ENCODE results near the gene TNS2.

TNS2 gene

DNA sequence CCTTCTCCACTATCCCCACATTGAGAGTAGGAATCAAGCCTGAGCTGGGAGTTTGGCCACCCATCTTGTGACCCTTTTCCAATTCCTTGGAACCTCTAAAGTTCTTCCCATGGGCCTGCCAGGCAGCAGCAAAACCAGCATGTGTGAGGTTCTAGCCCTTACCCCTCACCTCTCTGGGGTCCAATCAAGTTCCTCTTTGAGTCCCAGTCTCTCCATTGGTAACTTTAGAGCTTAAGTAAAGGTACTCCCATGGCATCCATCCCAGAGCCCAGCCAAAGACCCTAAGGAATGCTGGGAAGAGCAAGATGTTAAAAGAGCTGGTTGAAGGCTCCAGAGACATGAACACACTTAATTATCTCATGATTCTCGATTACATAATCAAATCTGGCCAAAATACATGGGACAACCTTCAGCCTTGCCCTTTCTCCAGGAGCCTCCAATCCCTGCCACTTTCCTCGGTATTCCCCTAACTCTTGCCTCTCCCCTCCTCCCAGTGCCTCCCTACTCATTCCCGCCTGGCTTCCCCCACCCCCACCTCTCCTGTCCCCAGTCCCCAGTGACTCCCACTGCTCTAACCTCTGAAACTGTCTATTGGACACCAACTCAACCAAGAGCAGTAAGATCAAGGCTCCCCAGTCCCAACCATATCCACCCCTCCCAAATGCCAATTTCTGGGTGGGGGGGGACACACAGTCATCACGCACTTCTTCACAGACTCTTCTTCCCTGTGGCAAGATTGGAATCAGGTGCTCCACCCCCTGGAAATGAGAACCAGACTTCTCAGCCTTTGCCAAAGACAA lies 4.8 kb upstream of the TNS2 start:
- DNase-seq (ENCODE audit: low read depth), result no peak

GRCh38 chr12:53045696-53046045 lies 4.2 kb upstream of the TNS2 start:
- no peak for DNase-seq (ENCODE audit: low read depth)

DNA sequence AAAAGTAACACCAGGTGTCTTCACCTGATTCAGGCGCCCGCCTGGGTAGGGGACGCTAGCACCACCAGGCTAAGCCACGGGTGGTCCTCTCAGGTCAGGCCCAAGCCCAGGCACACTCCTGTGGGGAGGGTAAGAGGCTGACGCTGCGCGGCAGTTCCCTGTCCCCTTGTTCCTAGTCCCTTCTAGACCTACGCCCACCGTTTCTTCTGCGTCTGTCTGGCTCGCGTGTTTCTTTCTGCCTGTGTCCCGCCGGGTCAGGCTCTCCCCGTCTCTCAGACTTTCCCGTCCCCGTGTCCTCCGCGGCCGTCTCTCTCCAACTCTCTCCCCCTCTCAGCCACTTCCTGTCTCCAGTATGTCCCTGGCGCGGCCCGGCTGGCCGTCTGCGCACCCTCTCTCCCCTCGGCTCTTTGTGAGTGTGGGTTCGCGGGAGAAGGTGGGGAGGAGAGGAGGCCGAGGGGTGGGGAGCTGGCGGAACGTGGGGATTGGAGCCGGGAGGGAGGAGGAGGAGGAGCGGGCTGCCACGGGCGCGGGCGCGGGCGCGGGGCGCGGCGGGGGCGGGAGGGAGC lies 3.1 kb upstream of the TNS2 start:
- DNase-seq (ENCODE audit: low read depth), result no peak

GRCh38 chr12:53047221-53048032 lies 2.4 kb upstream of the TNS2 start:
- DNase-seq (ENCODE audit: low read depth), result no peak

- DNase-seq (ENCODE audit: low read depth), result no peak
These were observed 1.7 kb upstream of the TNS2 start for GRCh38 chr12:53048033-53048779.

DNA sequence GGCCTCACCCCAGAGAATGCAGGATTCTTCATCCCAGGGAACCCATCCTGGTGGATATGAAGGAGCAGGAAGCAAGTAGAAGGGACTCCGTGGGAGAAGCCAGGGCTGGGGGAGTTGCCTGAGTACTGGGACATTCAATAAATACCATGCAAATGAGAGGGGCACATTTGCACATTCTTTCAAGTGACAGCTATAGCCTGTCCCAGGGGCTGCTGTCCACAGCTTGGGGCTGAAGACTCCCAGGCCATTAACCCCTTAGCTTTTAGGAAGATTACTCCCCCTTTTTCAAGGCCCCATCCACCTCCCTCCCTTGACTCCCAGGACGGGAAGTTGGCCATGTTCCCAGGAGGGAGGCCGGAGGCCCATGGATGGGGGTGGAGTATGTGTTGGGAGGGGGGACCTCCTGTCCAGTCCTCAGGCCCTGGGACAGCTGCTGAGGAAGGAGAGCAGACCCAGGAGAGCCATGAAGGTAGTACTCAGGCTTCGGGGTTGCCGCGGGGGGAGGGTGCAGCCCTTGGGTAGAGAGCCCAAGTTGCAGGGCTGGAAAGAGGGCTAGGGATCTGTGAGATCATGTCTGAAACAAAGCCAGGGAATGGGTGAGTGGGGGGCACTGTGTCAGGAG lies 974 bp upstream of the TNS2 start:
- no peak for DNase-seq (ENCODE audit: low read depth)

- DNase-seq (ENCODE audit: low read depth), result no peak
These were observed 677 bp downstream of the TNS2 start for GRCh38 chr12:53050426-53051057.

- DNase-seq (ENCODE audit: low read depth), result no peak
These were observed 1.4 kb downstream of the TNS2 start for GRCh38 chr12:53051058-53051880.

DNA sequence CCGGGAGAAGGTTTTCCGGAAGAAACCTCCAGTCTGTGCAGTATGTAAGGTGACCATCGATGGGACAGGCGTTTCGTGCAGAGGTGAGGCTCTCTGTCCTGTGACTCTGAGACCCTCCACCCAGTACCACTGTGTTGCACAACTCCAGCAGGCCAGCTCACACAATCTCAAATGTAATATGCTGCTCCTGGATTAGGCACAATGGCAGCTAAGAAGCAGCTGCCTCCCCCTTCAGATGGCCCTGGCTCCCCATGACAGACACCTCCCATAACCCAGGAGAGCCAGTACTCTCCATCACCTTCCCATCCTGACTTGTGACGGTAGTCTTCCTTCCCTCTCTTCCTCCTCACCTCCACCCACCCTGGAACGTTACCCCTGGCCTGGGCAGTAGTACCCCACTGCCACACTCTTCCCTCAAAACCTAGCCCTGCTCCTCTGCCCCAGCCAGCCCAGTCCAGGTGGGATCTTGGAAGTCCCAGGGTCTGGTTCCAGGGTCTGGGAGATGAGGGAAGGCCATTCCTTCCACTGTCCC lies 2.1 kb downstream of the TNS2 start:
- no peak for DNase-seq (ENCODE audit: low read depth)

DNA sequence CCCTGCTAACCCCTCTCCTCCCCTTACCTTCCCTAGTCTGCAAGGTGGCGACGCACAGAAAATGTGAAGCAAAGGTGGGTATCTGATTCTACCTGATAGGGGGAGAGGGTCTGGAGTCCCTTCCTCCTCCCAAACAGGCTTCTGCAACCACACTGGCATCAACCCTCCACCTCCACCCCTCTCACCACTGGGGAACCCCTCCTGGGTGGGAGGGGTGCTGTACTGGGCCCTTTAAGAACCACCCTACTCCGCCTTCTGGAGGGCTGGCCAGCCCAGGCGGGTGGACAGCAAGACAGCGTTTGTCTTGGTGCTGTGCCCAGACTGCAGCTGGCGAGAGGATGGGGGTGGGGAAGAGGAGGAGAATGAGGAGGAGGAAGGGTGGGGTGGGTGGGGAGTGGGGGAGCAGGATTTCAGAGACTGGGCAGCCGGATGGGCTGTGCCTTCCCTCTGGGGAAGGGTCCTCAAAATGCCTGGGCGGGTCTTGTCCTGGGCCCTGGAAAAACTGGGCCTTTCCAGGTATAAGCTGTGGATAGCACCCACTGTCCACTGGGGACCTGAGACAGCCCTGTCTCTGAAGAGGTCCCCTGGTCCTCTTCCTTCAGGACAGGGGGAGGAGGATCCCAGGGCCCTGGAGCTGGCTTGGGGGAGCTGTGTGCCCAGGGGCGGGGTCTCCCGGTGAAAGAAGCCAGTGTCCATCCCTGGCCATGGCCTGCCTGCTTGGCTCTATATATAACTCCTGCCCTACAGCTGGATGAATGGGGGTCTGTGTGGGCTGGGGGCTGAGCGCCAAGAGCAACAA lies 2.8 kb downstream of the TNS2 start:
- DNase-seq (ENCODE audit: low read depth), result no peak

- no peak for DNase-seq (ENCODE audit: low read depth)
These were observed 3.6 kb downstream of the TNS2 start for GRCh38 chr12:53053218-53054111.

DNA sequence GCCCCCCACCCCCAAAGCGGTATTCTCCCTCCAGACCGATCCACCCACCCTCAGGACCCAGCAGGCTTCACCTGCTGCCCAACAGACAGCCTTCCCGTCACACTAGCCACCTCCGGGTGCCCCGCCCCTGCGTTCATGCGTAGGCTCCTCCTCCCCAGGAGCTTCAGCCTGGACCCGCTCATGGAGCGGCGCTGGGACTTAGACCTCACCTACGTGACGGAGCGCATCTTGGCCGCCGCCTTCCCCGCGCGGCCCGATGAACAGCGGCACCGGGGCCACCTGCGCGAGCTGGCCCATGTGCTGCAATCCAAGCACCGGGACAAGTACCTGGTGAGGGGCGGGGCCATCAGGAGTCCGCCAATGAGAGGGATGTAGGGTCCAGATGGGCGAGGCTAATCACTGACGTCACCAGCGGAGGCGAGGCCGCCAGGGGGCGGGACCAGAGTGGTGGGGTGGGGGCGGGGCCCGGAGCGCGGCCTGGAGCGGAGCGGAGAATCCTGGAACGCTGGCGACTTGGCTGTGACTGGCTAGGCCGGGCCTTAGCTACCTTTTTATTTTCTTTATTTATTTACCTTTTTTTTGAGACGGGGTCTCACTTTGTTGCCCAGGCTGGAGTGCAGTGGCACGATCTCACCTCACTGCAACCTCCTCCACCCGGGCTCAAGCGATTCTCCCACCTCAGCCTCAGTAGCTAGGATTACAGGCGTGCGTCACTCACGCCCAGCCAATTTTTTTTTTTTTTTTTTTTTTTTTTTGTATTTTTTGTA lies 4.4 kb downstream of the TNS2 start:
- no peak for DNase-seq (ENCODE audit: low read depth)

- no peak for DNase-seq (ENCODE audit: low read depth)
These were observed 5.8 kb downstream of the TNS2 start for GRCh38 chr12:53055471-53056266.

DNA sequence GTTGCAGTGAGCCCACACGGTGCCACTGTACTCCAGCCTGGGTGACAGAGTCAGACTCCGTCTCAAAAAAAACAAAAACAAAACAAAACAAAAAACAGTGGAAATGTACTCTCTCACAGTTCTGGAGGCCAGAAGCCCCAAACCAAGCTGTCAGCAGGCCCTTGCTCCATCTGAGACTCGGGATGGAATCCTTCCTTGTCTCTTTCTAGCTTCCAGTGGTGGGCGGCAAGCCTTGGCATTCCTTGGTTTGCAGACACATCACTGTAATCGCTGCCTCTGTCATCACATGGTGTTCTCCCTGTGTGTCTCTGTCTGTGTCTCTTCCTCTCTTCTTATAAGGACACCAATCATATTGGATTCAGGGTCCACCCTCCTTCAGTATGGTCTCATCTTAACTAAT lies 6.4 kb downstream of the TNS2 start:
- DNase-seq (ENCODE audit: low read depth), result no peak

DNA sequence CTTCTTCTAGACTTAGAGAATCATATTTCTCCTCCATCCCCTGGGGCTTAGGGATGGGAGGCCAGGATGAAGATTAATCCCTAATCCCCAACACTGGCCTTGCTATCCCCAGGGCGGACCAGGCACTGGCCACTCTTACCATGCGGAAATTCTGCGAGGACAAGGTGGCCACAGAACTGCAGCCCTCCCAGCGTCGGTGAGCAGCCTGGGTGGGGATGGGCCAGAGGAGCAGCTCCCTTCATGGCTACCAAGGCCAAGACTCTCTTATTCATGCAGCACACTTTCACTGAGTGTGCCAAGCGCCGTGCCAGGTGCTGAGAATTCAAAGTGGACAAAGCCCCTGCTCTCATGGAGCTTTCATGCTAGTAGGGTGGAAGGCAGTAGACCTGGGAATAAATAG lies 7.0 kb downstream of the TNS2 start:
- no peak for DNase-seq (ENCODE audit: low read depth)

GRCh38 chr12:53057816-53058500 lies 8.1 kb downstream of the TNS2 start:
- DNase-seq (ENCODE audit: low read depth), result no peak
